Measurements from ENCODE around the gene ENAM. TPM values are rescaled to one million over a fixed set of nuclear protein-coding genes. Genes with fewer than 3 reads are reported as not detected.

ENAM gene
- total RNA-seq, 4 donors from 2014 or later: 0.16 TPM; not detected in 3

DNA sequence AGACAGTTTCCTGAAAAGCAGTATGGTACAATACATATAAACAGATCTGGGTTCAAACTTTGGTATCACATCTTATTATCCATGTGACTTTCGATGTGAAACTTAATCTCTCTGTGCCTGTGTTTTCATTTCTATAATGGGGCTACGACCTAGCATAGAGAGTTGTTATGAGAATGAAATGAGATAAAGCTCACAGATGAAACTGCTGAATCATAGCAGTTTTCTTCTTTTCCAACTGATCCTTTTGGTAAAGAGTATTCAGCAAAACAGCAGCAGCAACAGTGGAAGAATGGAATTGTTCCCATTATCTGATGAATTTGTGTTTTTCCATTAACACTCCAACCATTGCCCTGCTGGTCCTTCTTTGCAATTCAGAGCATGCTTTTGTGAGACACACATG lies 20.2 kb upstream of the ENAM start:
- TF ChIP-seq, protein P1, sequence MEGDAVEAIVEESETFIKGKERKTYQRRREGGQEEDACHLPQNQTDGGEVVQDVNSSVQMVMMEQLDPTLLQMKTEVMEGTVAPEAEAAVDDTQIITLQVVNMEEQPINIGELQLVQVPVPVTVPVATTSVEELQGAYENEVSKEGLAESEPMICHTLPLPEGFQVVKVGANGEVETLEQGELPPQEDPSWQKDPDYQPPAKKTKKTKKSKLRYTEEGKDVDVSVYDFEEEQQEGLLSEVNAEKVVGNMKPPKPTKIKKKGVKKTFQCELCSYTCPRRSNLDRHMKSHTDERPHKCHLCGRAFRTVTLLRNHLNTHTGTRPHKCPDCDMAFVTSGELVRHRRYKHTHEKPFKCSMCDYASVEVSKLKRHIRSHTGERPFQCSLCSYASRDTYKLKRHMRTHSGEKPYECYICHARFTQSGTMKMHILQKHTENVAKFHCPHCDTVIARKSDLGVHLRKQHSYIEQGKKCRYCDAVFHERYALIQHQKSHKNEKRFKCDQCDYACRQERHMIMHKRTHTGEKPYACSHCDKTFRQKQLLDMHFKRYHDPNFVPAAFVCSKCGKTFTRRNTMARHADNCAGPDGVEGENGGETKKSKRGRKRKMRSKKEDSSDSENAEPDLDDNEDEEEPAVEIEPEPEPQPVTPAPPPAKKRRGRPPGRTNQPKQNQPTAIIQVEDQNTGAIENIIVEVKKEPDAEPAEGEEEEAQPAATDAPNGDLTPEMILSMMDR (IDR thresholded peaks at IDR 0.05; ENCODE audit: low read depth): no peak

DNA sequence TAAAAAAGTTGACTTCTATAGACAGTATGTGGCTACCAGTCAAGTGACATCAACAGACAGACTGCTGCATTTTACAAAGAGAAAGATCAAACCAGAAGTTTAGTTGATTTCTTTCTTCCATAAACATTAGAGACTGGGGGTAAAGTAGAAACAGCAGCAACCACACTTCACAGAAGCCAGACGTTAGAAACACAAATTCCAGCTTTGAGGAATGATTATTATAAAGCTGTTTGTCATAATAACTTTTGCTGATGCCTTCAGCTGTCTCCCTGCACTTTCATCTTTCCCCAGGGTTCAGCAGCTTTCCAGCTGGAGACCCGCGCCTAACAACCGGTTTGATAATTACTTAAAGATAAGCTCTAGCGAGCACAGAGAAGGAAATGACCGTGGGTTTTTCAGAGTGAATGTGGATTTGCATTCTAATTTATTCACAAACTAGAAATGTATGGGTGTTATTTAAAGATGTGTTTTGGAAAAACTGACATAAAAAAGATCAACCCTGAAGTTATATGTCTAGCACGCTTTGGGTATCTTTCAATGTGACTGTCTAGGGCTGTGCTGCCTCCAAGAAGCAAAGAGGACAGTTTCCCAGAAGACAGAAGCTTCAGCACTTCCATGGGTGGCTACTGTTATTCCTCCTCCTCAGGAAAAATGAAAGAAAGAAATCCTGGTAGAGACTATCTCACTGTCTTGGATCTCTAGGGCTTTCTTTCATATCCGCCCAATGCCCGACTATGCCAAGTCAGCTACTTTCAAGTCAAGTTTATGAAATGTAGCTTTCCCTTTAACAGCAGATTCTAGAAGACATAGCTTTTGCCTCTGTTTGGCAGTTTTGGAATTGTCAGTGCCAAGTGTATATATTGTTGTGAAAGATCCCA lies 15.0 kb upstream of the ENAM start:
- TF ChIP-seq, protein P1 (IDR thresholded peaks at IDR 0.05; ENCODE audit: low read depth): no peak

DNA sequence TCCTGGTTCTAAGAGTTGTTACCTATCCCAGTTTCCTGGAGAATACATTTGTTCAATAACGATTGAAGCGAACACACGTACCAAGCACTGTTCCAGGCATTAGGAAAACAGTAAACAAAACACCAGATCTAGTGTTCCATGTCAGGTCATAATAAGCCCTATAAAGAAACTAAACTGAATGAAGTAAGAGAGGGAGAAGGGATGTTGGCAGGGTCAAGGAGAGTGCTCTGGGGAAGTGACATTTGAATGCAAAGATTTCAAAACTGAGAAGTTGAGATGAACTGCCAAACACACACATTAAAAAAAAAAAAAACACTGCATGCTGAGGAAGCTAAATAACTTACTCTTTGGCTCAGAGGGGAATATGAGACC lies 14.4 kb upstream of the ENAM start:
- TF ChIP-seq, protein P1 (IDR thresholded peaks at IDR 0.05; ENCODE audit: low read depth): no peak

DNA sequence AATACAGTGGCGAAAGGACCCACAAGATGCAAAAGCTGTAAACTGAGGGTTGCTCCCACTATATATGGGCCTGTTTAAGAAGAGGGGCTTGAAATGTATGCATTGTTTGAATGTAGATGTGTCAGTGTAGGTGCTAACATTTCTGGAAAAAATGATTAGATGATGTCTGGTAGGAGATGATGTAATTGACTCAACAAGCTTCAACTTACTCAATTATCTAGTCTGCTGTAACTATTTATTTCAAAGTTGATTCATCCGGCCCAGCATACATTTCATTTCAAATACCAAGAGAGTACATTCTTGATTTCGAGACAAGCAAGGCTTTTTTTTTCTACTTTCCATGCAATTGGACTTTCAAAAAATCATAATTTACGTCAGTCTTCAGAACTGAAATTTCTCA lies 9.3 kb upstream of the ENAM start:
- TF ChIP-seq, protein P1 (IDR thresholded peaks at IDR 0.05; ENCODE audit: low read depth): no peak

DNA sequence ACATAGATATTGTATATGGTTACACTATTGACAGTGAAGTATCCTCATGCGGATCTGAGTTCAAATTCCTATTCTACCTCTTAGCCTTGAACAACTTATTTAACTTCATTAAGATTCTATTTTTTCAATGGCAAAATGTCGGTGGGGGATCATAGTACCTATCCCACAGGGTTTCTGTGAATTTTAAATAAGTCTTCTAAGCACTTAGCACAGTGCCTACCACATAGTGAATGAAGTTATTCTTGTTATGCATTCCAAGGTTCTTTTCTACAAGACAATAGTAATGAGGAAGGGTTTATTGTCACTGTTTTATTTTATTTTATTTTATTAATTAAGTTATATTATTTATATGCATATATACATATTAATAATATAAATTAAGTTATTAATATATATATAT lies 8.8 kb upstream of the ENAM start:
- TF ChIP-seq, protein P1 (IDR thresholded peaks at IDR 0.05; ENCODE audit: low read depth): no peak

DNA sequence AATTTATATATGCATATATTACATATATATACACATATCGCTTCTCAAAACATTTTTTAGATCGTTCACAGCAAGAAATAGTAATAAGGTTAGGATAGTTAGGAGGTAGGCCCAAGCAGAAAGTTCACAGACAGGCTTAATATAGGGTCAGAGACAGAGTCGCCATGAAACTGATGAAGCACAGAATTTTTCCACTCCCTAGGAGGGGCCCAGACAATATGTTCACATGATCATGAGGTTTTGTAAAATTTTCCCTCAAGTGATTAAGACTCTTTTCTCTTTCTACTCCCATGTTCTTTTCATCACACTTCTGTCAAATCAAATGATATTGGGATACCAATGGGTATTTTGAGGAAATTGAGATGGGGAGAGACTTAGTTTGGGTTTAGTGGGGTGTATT lies 5.2 kb upstream of the ENAM start:
- TF ChIP-seq, protein P1 (IDR thresholded peaks at IDR 0.05; ENCODE audit: low read depth): no peak

DNA sequence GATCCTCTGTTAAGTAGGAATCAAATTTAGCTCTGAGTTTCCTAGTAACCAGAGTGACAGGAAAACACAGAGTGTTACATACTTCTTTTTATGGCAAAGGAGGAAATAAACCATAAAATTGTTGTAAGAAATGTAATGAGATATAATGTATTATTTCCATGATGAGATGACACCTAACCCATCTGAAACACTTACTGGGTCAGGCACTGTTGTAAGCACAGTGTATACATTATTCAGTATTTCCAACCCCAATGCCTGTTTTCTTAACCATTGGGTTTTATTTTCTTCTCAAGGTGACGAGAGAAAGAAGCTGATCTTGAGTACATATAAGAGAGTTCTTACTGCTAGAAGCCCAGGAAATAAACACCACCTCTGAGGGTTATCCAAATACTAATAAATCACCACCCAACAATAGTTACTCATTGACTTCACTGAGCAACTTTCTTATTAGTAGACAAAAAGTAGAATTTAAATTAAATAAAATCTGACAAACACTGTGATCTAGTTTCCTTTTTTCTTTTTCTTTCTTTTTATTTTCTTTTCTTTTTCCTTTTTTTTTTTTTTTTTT lies 4.2 kb upstream of the ENAM start:
- TF ChIP-seq, protein P1 (IDR thresholded peaks at IDR 0.05; ENCODE audit: low read depth): no peak
